Spleen (tissue), 7 donors: ENCODE measurements around the gene GBE1.

Experiments used
- POLR2A ChIP-seq, 3 donors: fragments of 450-650 bp; IDR thresholded peaks; one replicate each; pipeline ENCODE4 v1.5.1; 2017; ENCODE audit warnings: antibody characterized with exemption in 3 of 3, mild to moderate bottlenecking in 1 of 3
- TF ChIP-seq, protein P1 (sequence below), 11 experiments: fragments of 200-600 bp in 7 of 11; fragments of 450-650 bp in 4 of 11; sonication (generic) in 4 of 11; IDR thresholded peaks in 8 of 11; conservative IDR thresholded peaks in 3 of 11; 1 replicate in 7 of 11; 2 replicates in 4 of 11; pipeline versions ENCODE4 v1.4.0 to v1.8.0; 2016 to 2021; ENCODE audit warnings: antibody characterized with exemption in 11 of 11, inconsistent platforms in 4 of 11, mild to moderate bottlenecking in 1 of 11
- donor health status: DM: no; HTN: no; CAD: no; lungs with moderate emphysema.
- donor health status: DM: no; HTN: no; CAD: no.
- donor health status: DM: no; HTN: no; CAD: no.

- TF ChIP-seq, protein P1, sequence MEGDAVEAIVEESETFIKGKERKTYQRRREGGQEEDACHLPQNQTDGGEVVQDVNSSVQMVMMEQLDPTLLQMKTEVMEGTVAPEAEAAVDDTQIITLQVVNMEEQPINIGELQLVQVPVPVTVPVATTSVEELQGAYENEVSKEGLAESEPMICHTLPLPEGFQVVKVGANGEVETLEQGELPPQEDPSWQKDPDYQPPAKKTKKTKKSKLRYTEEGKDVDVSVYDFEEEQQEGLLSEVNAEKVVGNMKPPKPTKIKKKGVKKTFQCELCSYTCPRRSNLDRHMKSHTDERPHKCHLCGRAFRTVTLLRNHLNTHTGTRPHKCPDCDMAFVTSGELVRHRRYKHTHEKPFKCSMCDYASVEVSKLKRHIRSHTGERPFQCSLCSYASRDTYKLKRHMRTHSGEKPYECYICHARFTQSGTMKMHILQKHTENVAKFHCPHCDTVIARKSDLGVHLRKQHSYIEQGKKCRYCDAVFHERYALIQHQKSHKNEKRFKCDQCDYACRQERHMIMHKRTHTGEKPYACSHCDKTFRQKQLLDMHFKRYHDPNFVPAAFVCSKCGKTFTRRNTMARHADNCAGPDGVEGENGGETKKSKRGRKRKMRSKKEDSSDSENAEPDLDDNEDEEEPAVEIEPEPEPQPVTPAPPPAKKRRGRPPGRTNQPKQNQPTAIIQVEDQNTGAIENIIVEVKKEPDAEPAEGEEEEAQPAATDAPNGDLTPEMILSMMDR (IDR thresholded peaks at IDR 0.05 in 8 of 11, conservative IDR thresholded peaks at IDR 0.05 in 3 of 11) = no peak
- no peak for TF ChIP-seq POLR2A (IDR thresholded peaks at IDR 0.05)
These were observed 4.0 kb upstream of the GBE1 start for GRCh38 chr3:81765400-81765799.
